ENCODE data around the gene DHDDS. TPM values are rescaled to one million over a fixed set of nuclear protein-coding genes. Genes with fewer than 3 reads are reported as not detected.

Gene DHDDS
- total and polyA plus RNA-seq, 2 of the 13 experiments (the other 11 are each of a cell fraction or from before 2014, with no cell fraction given) = 18.9 to 28.3 TPM

DNA sequence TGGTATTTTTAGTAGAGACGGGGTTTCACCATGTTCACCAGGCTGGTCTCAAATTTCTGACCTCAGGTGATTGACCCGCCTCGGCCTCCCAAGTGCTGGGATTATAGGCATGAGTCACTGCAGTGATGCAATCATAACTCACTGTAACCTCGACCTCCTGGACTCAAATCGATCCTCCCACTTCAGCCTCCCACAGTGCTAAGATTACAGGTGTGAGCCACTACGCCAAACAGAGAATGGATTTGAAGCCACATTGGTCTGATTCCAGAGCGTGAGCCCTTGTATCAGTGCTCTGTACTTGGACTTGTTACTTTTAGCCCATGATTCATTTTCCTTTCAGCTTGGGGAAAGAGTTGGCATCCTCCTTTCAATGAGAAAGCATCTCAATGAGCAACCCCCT, 44.7 kb upstream of the DHDDS start (continued):
- TF ChIP-seq, protein P1, sequence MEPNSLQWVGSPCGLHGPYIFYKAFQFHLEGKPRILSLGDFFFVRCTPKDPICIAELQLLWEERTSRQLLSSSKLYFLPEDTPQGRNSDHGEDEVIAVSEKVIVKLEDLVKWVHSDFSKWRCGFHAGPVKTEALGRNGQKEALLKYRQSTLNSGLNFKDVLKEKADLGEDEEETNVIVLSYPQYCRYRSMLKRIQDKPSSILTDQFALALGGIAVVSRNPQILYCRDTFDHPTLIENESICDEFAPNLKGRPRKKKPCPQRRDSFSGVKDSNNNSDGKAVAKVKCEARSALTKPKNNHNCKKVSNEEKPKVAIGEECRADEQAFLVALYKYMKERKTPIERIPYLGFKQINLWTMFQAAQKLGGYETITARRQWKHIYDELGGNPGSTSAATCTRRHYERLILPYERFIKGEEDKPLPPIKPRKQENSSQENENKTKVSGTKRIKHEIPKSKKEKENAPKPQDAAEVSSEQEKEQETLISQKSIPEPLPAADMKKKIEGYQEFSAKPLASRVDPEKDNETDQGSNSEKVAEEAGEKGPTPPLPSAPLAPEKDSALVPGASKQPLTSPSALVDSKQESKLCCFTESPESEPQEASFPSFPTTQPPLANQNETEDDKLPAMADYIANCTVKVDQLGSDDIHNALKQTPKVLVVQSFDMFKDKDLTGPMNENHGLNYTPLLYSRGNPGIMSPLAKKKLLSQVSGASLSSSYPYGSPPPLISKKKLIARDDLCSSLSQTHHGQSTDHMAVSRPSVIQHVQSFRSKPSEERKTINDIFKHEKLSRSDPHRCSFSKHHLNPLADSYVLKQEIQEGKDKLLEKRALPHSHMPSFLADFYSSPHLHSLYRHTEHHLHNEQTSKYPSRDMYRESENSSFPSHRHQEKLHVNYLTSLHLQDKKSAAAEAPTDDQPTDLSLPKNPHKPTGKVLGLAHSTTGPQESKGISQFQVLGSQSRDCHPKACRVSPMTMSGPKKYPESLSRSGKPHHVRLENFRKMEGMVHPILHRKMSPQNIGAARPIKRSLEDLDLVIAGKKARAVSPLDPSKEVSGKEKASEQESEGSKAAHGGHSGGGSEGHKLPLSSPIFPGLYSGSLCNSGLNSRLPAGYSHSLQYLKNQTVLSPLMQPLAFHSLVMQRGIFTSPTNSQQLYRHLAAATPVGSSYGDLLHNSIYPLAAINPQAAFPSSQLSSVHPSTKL (CRISPR knock-in tag; IDR thresholded peaks at IDR 0.05) = peak; percentile 96
- no peak for TF ChIP-seq SIN3B (IDR thresholded peaks at IDR 0.05; ENCODE audit: low read length)
- no peak for TF ChIP-seq ZFP36 (IDR thresholded peaks at IDR 0.05; ENCODE audit: borderline replicate concordance, low read depth, low read length, partially characterized antibody)
- no peak for TF ChIP-seq RBFOX2 (IDR thresholded peaks at IDR 0.05; ENCODE audit: low read depth, low read length)
- TF ChIP-seq, protein P2, sequence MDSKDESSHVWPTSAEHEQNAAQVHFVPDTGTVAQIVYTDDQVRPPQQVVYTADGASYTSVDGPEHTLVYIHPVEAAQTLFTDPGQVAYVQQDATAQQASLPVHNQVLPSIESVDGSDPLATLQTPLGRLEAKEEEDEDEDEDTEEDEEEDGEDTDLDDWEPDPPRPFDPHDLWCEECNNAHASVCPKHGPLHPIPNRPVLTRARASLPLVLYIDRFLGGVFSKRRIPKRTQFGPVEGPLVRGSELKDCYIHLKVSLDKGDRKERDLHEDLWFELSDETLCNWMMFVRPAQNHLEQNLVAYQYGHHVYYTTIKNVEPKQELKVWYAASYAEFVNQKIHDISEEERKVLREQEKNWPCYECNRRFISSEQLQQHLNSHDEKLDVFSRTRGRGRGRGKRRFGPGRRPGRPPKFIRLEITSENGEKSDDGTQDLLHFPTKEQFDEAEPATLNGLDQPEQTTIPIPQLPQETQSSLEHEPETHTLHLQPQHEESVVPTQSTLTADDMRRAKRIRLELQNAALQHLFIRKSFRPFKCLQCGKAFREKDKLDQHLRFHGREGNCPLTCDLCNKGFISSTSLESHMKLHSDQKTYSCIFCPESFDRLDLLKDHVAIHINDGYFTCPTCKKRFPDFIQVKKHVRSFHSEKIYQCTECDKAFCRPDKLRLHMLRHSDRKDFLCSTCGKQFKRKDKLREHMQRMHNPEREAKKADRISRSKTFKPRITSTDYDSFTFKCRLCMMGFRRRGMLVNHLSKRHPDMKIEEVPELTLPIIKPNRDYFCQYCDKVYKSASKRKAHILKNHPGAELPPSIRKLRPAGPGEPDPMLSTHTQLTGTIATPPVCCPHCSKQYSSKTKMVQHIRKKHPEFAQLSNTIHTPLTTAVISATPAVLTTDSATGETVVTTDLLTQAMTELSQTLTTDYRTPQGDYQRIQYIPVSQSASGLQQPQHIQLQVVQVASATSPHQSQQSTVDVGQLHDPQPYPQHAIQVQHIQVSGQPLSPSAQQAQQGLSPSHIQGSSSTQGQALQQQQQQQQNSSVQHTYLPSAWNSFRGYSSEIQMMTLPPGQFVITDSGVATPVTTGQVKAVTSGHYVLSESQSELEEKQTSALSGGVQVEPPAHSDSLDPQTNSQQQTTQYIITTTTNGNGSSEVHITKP (CRISPR knock-in tag; IDR thresholded peaks at IDR 0.05; ENCODE audit: low read depth) = peak; percentile 62; the same call in 1 of the 2 replicates
- TF ChIP-seq, protein P3, sequence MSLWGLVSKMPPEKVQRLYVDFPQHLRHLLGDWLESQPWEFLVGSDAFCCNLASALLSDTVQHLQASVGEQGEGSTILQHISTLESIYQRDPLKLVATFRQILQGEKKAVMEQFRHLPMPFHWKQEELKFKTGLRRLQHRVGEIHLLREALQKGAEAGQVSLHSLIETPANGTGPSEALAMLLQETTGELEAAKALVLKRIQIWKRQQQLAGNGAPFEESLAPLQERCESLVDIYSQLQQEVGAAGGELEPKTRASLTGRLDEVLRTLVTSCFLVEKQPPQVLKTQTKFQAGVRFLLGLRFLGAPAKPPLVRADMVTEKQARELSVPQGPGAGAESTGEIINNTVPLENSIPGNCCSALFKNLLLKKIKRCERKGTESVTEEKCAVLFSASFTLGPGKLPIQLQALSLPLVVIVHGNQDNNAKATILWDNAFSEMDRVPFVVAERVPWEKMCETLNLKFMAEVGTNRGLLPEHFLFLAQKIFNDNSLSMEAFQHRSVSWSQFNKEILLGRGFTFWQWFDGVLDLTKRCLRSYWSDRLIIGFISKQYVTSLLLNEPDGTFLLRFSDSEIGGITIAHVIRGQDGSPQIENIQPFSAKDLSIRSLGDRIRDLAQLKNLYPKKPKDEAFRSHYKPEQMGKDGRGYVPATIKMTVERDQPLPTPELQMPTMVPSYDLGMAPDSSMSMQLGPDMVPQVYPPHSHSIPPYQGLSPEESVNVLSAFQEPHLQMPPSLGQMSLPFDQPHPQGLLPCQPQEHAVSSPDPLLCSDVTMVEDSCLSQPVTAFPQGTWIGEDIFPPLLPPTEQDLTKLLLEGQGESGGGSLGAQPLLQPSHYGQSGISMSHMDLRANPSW (CRISPR knock-in tag; IDR thresholded peaks at IDR 0.05; ENCODE audit: borderline replicate concordance) = no peak
- TF ChIP-seq SALL1 (CRISPR knock-in tag; IDR thresholded peaks at IDR 0.05) = peak; percentile 98
- no peak for TF ChIP-seq MLLT10 (CRISPR knock-in tag; IDR thresholded peaks at IDR 0.05)
- TF ChIP-seq BRD4 (CRISPR knock-in tag; IDR thresholded peaks at IDR 0.05) = no peak
- TF ChIP-seq ZNF674 (CRISPR knock-in tag; IDR thresholded peaks at IDR 0.05; ENCODE audit: low read depth) = no peak
- peak; percentile 82; the same call in 1 of the 2 replicates for TF ChIP-seq HNF4G (IDR thresholded peaks at IDR 0.05; ENCODE audit: borderline replicate concordance, low read depth, low read length)
- TF ChIP-seq HNF4G (CRISPR knock-in tag; IDR thresholded peaks at IDR 0.05; ENCODE audit: borderline replicate concordance, low read depth) = peak; percentile 49; the same call in 1 of the 2 replicates
- peak; percentile 73; the same call in 1 of the 2 replicates for TF ChIP-seq ZNF792 (CRISPR knock-in tag; IDR thresholded peaks at IDR 0.05)
- TF ChIP-seq, protein P4, sequence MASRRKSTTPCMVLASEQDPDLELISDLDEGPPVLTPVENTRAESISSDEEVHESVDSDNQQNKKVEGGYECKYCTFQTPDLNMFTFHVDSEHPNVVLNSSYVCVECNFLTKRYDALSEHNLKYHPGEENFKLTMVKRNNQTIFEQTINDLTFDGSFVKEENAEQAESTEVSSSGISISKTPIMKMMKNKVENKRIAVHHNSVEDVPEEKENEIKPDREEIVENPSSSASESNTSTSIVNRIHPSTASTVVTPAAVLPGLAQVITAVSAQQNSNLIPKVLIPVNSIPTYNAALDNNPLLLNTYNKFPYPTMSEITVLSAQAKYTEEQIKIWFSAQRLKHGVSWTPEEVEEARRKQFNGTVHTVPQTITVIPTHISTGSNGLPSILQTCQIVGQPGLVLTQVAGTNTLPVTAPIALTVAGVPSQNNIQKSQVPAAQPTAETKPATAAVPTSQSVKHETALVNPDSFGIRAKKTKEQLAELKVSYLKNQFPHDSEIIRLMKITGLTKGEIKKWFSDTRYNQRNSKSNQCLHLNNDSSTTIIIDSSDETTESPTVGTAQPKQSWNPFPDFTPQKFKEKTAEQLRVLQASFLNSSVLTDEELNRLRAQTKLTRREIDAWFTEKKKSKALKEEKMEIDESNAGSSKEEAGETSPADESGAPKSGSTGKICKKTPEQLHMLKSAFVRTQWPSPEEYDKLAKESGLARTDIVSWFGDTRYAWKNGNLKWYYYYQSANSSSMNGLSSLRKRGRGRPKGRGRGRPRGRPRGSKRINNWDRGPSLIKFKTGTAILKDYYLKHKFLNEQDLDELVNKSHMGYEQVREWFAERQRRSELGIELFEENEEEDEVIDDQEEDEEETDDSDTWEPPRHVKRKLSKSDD (CRISPR knock-in tag; IDR thresholded peaks at IDR 0.05; ENCODE audit: low read depth) = peak; percentile 74; the same call in 1 of the 2 replicates
- no peak for TF ChIP-seq ZNF235 (CRISPR knock-in tag; IDR thresholded peaks at IDR 0.05; ENCODE audit: borderline replicate concordance)
- no peak for TF ChIP-seq CAMTA2 (CRISPR knock-in tag; IDR thresholded peaks at IDR 0.05; ENCODE audit: borderline replicate concordance)
- peak; percentile 38; the same call in 1 of the 2 replicates for TF ChIP-seq GATAD1 (CRISPR knock-in tag; IDR thresholded peaks at IDR 0.05)
